Measurements from ENCODE around the gene LAMB4.

Gene LAMB4

DNA sequence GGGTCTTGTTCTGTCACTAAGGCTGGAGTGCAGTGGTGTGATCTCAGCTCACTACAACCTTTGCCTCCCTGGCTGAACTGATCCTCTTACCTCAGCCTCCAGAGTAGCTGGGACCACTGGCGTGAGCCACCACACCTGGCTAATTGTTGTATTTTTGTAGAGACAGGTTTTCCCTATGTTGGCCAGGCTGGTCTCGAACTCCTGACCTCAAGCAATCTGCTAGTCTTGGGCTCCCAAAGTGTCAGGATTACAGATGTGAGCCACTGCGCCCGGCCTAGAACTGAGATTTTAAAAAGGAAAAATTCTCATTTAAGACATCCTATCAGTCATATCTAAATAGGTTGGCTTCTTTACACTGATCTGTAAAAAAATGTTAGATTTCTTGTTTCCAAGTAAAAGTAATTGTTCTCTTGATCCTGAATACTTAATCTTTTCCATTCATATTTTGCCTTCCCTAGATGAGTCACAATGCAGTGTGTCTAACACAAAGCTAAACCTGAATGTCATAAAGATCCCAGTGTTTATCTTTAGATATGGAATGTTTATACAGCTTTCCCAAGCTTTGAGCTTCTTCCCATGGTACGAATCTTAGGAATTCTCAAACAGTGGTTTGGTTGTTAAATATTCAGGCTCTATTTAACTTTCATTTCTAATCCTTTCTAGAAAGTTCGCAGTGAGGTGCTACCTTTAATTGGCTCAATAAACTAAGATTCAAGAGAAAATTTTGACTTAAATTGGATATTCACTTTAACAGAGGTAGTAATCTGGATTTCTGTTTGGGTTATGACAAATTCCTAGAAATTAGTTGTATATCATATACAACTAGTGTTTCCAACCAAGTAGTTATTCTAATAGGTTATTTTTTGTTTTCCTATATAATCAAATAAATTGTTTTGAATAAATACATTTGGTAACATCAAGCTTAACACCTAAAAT, 115.1 kb downstream of the LAMB4 start:
- DNase-seq (ENCODE audit: low read depth in 1 of 2, low spot score in 1 of 2): no peak

DNA sequence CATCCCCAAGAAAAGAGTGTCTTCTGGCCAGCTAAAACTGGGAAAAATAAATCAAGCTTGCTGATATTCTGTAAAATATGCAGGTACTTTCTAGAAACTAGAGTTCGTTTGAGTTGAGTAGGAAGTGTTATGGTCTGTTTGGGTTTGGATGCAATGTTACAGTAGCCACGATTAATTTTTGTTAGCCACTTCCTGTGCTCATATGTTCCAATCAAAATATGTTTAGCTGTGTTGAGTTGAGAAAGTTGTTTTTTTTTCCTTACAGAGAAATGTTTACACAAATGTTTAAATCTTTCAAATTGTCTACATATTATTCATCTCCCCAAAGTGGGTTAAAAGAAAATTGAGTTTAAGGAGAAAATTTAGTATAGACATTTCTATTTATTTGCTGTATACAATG, 115.9 kb downstream of the LAMB4 start:
- no peak for DNase-seq (ENCODE audit: low read depth in 1 of 2, low spot score in 1 of 2)

DNA sequence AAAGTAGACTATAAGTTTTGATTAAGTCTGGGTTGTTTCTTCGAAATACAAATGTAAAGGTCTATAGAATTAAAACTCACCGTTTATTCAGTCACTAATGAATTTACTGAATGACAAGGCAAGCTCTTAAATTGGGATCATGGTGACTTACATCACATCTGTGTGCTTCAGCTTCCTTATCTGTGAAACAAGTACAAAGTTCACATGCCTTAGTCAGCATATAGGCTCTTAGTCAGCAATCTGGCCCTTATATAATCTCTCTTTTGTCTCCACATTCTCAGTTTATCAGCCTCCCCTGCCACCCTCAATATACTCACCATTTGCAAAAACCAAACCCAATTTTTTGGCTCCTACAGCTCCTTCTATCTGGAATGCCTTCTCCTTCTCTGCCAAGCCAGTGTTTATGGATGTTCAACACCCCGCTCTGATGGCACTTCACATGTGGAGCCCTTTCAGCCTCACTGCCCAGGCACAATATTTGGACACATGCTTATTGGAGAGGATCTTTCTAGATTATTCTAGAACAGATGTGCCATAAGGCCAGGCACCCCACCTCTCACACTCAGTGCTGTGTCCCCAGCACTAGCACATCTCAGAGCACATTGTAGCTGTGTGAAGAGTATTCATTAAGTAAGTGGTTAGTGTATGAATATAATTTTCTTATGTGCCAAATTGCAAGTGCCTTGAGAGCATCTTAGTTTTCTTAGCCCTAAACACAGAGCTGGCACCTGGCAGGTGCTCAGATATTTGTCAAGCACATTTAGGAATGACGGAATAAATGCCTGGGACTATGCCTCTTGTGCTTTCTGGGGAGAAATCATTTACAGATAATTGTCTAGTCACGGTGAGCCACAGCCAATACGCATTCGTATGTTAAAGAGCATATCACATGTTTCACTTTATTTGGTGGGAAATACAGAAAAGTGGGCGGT, 117.4 kb downstream of the LAMB4 start:
- no peak for DNase-seq (ENCODE audit: low read depth in 1 of 2, low spot score in 1 of 2)

DNA sequence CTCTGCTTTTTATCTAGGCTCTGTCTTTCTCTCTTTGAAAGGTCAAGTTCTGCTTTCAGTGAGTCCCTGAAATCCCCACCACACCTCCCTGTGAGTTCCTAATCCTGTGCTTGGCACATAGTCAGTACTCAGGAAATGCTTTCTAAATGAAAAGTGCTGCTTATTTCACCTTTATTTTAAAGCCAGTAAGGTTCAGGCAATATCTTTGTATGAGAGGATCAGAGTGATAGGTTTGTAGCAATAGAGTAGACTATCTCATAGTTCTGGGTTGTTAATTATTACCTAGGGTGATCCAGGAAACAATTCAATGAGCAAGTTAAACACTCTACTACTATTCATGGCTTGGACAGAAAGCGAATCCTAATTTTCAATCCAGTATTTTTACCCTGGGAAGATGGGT, 119.8 kb downstream of the LAMB4 start:
- DNase-seq (ENCODE audit: low read depth in 1 of 2, low spot score in 1 of 2): no peak

DNA sequence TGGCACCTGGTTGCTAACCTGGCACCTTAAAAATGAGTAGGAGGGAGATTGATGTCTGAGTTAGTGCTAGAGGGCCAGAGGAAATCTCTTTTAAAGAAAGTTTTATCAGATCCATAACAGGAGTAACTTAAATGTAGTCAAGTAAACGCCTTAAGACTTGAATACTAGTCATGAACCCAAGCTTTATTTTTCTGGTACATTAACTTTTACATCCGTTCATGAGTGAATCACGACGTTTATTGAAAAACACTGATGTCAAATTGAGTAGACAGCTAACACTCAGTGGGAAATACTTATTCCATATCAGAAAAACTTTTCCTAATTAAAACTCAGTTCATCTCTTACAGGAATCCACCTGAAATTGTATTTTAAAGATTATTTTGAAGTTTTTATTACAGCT, 120.3 kb downstream of the LAMB4 start:
- no peak for DNase-seq (ENCODE audit: low read depth in 1 of 2, low spot score in 1 of 2)

DNA sequence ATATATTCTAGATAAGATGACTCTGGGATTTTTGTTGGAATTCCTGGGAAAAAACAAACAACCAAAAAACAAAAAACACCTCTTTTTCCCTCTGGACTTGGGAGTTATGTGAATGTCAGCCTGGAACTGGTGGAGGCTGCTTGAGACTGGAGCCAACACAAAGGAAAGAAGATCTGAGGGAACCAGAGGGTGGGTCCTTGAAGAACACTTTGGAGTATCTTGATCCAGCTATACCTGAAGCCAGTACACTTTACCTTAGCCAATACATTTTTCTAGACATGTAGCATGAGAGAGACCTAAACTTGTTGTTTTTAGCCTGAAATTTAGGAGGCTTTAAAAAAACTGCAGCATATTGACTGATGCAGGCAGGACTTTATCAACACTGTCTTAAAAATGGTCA, 121.3 kb downstream of the LAMB4 start:
- DNase-seq (ENCODE audit: low read depth in 1 of 2, low spot score in 1 of 2): no peak

DNA sequence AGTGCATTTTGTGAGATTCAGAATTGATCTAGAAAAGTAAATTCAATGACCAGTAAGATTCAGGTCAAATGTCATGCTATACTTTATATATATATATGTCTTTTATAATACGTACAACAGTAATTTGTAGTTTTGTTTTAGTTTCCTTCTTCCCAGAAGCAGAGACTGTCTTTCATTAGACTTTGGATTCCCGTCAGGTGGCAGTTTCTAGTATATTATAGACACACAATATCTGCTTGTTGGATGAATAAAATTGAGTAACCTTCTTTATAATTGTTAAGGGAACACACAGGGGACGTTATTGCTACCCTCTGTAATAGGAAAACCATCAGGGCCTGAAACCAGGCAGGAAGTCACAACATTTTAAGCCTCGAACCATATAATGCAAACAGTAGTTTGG, 121.9 kb downstream of the LAMB4 start:
- no peak for DNase-seq (ENCODE audit: low read depth in 1 of 2, low spot score in 1 of 2)

DNA sequence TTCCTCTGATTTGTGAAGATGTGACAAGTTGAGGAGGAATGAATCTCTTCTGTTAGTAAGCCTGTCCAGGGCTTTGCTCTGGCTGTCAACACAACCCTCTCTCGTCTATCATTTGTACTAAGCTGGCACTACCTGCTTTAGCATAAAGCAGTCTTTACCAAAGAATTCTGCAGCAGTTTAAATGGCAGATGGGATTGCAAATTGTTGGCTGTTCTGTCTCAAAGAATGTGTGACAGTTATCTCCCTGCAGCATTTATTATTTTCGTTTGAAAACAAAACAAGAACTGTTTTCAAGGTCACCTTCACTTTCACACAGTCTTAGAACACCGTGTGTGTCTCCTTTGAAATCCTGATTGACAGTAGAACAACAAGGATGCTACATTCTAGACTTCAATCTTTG, 122.4 kb downstream of the LAMB4 start:
- DNase-seq (ENCODE audit: low read depth in 1 of 2, low spot score in 1 of 2): no peak

DNA sequence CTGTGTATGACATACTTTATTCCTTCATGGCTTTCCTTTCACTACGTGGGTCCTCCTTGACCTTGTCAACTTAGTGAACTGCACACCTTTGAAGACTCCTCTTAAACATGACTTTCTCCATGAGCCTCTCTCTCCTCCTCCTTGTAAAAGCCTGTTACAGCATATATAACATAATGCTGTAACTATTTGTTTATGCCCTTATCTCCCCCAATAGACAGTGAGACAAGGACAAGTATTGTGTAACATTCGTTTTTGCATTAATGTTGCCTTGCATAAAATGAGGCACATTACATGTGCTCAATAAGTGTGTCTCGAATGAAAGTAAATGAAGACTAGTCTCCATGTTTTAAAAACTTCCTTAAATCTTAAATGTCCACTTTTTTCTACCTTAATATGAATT, 122.9 kb downstream of the LAMB4 start:
- DNase-seq (ENCODE audit: low read depth in 1 of 2, low spot score in 1 of 2): no peak

DNA sequence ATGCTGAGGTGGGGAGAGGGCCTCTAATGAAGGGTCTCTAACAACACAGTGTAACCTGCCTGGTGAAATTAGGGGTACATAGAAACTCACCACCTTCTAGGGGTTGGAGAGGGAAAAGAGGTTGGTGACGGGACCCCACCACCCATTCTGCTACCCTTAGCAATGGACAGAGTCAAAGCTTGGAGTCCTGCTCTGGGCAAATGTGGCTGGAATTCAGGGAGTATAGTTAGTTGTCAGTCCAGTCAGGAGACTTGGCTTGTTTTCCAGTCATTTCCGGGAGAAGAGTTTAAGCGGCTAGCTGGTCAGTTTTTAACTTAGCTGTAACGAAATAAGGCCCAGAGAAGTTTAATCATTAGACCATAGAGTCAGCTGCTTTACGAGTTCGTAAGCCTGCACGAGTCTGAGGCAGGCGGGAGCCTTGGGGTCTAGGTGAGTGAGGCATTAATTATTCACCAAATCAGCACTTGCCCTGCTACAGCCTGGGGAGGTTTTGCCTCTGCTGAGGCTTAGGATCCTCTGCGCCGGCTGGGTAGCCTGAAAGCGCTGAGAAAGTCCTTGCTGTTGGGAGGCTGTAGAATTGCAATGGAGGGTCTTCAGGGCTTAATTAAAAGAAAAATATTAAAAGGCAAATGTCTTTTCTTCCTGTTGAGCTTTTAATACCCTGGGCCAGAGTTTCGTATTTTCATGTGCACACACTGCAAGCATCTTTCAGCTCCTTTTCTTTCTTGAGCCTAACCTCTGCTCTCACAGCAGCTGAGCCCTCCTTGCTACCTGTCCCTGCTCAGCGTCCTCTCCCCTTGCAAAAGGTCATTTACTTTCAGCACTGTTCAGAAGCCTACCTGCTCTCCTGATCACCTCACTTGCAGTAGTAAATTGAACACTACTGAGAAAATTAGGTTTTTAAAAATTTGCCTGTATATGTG, 125.7 kb downstream of the LAMB4 start:
- no peak for DNase-seq (ENCODE audit: low read depth in 1 of 2, low spot score in 1 of 2)

DNA sequence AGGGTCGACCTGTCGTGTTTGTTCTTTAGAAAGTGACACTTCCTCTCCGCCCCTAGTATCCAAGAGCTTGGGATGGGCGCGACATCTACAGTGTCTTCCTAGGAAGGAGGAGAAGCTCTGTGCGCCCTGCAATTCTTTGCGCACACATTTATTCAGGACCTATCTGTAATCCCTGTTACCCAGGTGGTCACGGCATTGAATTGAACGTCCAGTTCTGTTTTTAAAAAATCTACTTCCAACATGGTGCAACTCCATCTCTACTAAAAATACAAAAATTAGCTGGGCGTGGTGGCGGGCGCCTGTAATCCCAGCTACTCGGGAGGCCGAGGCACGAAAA, 126.6 kb downstream of the LAMB4 start:
- no peak for DNase-seq (ENCODE audit: low read depth in 1 of 2, low spot score in 1 of 2)

DNA sequence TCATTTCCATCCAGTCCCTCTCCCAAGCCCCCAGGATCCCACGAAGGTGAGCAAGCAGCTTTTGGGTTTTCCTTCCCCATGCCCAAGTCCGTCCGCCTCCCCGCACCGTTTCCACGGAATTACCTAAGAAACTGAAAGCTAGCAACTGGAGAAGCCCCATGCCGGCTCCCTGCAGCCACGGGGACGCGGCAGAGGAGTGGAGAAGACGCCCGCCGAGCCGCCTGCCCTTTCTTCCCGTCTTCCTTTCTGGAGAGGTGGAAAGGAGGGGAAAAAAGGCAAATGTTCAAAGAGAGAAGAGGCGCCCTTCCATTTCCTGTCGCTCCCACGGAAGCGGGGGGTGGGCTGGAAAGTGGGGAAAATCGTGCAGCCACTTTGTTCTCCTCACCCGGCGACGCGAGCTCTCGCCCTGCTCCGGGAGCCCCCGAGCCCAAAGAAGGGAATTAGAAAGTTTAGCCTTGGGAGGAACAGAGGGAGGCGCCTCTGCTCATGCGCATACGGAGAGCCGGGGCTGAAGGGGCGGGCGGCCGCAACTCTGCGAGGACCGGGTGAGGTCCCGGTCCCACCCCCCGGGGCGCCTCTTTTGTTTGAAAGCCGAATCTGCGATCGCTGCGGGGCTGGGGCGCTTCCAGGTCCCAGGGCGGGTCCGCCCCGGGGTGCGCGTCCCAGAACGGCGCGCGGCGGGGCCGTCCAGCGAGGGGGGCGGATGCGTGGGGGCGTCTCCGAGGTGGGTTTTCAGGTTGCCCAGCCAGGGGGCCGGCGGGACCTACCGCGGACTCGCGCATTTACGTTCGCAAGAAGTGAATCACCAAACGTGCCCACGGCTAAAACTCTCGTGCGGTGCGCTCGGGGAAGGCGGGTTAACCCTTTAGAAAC, 127.2 kb downstream of the LAMB4 start, which contains the start of gene LAMB1:
Gene LAMB1, minus strand, starts transcription at position 436 of the 873 bp plus-strand sequence. Its CDS starts 276 bp downstream, at position 160.
- DNase-seq (ENCODE audit: low read depth in 1 of 2, low spot score in 1 of 2): no peak

DNA sequence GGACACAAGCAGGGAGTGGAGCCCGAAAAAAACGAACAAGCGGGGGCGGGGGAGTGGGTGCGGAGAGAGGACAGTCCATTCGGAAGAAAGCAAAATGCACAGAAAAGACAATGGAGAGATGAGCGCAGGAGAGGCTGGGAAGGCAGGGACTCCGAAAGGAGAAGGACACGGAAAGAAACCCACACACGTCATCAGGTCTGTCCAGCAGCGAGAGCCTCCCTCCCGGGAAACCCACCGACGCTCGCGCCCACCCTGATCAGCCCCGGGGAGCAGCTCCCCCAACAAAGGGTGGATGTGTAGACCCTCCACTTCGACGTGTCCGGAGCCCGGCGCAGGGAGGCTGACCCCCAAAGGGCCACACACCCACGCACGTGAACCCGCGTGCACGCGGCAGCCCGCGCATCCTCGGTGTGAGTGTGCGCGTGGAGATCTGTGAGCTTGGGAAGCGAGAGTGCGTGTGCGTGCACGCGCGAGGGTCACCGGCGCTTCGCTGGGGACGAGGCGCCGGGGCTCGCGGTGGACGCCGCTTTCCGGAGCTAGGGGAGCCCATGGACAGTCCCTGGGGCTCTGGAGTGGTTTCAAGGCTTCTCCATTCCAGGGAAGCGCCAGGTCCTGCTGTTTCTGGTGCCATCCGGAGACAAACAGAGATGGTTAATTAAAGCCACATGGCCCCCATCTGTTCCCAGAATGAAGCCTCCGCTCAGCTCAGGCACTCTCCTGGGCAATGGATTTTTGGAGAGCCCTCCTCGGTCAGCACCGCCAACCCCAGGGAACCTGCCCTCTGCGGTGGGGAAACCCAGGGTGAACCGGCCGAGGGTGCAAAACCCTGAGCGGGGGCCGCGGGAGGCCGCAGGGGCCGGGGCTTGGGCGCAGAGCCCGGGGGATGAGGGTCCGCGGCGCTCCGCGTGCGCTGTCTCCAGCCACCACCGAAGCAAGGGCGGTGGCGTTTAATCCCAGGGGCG, 128.1 kb downstream of the LAMB4 start:
- no peak for DNase-seq (ENCODE audit: low read depth in 1 of 2, low spot score in 1 of 2)

DNA sequence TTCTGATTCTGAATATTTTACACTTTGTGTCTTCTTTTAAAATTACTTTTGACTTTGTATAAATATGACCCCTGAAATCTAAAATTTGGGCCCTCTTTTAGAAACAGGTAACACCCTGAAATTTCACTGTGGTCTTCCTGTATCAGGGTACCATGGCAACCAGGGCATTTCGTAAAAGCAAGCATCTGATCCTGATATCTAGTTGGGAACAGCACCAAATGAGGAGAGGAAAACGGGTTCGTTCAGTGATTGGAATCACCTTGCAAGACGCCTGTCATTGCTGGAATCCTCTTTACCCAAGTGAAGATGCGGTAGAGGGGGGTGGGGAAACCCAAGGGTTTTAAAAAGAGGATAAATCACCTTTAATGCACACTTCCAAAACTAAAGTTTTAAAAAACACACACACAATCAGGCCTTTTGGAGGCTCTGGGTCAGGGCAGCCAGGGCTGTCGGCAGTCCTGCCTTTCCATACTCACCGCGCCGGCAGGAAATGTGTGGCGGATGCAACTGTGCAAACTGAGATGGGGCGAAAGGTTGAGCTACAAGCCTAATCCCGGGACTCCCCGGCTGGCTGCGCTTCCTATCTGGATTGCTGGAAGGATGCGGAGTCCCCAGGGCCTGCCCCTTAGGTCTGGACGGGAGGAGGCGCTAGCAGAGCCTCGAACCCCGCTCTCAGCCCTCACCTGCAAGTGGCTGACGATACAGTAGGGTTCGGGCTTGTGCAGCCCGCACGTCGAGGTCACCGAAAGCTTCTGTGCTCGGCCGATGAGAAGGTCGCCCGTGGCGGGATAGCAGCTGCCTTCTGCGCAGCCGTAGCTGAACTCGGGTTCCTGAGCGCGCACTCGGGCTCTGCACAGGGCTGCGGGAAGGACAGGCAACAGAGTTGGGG, 129.0 kb downstream of the LAMB4 start:
- no peak for DNase-seq (ENCODE audit: low read depth in 1 of 2, low spot score in 1 of 2)

DNA sequence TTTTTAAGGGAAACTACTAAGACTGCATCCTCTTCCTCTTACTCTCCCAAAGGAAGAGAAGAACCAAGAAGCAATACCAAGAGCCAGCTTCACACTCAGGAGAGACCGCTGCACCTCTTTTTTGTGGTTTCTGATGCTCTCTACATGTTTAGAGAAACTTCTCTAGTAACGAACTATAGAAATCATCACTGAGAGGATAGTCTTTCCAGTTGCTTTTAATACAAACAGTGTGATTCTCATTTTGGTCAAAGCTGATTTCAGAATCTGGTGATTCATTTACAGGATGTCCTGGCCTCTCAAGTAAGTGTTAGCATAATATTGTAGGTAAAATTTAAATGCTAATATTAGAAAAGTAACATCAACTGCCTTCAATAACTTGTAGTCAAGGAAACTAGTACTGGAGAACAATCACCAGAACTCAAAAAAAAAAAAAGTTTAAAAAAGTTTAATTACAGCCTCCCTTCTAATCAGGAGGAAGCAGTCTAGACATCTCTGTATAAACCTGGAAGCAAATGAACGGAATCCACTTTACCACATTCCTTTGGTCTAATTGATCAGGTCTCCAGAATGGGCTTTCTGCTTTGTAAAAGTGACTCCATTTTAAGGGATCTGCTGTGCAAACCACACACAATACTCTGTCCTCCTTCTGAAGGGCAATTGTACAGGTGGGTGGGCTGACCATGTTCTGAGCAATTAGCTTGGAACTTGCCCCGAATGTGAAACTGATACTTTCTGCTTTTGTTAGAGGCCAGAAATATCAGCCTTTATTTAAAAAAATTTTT, 130.2 kb downstream of the LAMB4 start:
- no peak for DNase-seq (ENCODE audit: low read depth in 1 of 2, low spot score in 1 of 2)

DNA sequence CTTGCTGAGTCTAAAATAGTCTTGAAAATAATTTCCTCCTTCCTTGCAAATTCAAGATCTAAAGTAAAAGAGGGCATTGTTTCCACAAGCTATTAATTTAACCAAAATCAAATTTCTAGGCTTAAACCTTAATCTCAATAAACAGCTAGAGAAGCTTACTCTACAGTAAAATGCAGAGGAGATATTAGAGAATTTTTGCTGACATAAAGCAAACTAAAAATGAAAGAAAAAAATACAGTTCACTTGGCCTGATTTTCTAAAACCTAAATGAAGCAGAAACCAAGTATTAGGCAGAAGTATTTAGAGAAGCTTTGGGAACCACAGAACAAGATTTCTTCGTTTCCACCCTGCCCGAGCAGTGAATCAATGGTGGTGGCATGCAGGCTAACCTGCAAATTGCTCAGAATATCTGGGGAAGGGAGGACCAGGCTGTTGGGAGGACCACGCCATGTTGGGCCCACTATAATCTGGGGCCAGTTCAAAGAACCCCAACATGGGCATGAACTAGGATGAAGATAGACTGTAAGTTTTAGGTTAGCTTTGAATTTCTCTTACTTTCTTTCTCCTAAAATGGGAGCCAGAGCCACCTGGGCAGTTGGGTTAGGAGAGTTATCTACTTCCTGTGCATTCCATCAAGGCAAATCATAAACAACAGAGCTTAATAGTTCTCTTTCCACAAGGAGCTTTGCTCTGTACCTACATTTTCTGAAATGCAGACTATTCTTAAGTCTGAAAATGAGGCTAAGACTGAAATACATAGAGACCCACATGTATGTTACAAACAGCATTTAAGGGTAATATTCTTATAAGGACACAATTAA, 131.3 kb downstream of the LAMB4 start:
- DNase-seq (ENCODE audit: low read depth in 1 of 2, low spot score in 1 of 2): no peak
